Fibroblast of skin of left biceps (primary cell): Measurements from ENCODE around the gene MAMLD1.

Source experiments
- DNase-seq, 2 experiments: peaks; one replicate each; pipeline ENCODE4 v3.0.0-alpha.2; 2013; ENCODE audit warnings: low read depth in 2 of 2

The MAMLD1 gene

DNA sequence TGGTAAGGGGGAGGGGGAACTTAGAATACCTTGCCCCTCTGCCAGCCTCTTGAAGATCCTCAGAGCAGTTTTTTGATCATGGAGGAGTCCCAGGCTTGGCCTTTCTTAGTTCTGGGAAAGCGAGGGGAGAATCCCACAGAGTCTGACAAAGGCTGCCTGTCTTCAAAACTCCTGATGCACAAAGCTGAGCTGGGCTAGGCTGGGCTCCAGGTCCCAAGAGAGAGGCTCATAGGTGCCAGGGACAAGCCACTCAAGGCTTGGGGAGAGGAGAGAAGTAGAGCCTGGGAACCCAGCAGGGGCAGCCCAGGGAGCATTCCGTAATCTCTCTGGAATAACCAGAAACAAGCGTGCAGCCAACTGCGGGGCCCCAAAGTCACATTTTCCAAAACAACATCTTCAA lies 168.3 kb downstream of the MAMLD1 start:
- no peak for DNase-seq

DNA sequence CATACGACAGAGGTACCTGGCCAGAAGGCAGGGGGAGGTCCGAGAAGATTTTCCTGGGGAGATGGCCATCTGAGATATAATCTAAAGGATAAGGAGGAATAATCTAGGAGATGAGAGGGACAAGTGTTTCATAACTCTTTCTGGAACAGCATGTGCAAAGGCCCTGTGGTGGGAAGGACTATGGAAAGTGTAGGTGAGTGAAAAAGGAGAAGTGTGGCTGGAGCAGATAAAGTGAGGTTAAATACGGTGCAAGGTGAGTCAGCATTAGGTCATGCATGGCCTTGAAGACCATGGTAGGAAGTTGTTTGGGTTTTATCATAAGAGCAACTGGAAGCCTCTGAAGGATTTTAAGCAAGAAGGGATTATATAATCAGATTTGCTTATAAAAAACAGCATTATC lies 170.7 kb downstream of the MAMLD1 start:
- DNase-seq: no peak

DNA sequence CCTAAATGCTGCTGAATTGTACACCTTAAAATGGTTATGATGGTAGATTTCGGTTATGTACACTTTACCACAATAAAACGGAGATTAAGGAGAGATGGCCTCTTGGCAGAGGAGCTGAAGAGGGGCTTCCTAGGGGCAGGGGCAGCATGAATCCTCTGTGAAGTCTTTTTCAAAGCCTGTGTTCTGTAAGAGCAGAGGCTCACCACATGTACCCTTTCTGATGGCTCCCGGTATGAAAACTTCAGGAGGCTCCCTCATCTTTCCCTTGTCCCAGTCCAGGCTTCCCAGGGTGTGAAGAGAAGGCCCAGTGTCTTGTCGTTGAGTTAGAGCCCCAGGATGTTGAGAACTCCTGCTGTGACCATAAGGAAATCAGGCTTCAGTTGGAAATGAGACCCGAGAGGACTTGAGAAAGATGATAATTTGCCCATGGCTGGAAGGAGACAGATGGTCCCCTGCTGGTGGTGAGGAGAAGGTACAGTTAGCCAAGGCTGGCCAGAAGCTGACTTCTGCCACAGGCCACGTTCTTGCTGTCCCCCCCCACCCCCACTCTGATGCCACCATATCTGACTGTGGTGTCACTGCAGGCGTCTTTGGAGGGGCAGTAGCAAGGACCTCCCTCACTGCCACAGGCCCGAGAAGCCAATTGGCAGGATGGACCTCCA lies 173.5 kb downstream of the MAMLD1 start:
- DNase-seq: no peak

DNA sequence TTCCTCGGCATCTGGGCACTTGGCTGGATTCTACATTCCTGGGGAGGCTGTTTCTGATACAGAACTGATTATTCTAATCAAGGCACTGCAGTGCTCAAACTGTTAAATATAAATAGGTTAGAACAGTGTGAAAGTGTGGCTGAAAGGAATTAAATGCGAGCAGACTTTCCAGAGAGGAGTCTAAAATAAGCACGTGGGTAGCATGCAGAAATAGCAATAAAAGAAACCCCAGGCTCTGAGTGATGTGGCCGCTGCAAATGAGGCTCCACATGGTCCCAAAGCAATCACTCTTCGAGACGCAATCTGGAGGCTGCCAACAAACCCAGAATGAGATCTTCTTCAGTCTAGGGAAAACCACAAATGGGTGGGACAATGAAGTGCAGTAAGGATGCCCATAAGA lies 174.7 kb downstream of the MAMLD1 start:
- no peak for DNase-seq

DNA sequence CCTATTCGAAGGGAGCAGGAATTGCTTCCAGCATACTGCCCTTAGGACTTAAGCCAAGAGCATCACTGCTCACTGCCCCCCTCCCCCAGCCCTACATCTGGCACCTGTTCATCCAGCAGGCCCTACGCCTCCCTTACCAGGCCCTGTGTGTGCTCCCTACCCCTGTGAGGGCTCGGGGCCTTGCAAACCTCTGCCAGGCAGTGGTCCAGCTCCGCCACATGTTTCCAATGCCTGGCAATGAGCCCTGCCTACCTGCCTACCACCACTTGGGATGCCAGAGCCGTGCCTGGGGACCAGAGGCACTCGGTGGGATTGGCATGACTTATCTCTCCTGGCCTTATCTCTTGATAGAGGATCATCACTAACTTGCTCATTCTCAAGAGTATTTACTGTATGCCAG lies 177.8 kb downstream of the MAMLD1 start:
- DNase-seq: no peak

DNA sequence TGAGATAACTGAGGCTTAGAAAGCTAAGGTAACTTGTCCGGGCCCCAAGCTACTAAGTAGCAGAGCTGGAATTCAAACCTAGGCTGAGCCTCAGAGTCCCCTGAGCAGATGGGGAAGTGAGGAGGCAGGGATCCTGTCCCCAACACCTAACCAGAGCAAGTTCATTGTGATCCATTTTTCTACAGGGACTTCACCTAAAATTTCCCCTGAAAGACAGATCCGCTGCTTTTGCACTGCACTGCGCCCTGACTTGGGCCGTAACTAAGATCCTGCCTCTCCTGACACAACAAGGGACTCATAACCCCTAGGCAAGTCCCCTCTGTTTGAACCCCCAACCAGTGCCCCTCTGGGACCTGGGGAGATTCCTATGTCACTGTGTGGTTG lies 179.7 kb downstream of the MAMLD1 start:
- DNase-seq: no peak

DNA sequence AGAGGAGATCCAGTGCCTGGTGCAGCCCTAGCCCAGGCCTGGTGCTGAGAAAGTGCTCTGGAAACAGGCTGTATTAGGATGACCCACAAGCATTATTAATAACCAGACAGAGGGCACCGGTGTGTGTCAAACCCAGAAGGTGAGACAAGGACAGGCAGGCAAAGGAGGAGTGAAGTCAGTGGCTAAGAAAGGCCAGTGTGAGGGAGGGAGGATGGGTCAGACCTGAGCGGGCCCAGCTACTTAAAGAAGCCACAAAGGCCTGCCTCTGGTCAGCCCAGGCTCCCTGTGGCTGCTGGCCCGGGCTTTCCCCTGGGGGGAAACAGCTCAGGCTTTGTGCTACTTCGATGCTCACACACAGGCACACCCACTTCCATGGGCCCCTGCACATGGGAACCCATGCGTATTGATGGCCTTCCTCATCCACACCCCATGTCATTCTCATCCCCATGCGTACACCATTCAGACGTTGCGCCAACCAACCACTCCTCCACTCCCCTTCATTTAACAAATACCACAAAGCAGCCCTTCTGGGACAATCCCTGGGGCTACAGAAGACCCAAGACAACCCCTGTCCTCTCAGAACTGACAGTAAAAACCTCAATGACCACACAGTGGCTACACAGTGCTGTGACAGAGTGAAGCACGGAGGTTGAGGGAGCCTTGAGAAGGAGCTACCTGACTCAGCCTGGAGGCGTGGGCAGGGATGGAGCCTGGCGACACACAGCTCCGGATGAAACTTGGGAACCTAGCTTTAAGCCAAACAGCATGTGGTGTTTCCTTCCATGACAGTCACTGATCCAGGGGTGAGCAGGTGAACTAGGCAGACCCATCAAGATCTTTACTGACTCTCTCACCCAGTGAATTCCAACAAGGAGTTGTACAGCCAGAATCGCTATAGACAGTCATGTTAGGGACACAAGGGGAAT lies 180.4 kb downstream of the MAMLD1 start:
- no peak for DNase-seq

DNA sequence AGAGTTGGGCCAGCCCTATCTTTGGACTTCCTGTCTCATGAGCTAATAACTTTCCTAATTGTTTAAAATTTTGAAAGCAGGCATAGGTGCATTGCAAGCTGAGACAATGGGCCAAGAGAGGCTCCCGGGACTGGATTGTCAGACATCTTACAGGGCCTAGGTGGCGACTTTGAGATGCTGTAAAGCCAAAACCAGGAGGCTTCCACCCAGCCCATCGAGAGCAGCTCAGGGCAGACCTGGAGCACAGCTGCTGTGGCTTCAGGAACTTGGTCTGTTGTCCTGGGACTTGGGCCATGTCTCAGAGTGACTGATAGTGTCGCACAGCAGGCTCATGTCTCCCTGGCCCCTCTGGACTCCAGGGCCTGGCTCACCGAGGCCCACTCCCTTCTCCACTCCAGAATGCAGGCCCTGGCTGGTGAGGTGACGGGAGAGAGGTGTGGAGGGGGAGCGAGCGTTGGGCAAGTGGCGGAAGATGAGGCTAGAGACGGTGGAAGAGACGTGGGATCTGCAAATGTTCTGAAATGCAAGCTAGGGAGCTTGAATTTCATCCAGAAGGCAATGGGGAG lies 181.2 kb downstream of the MAMLD1 start:
- DNase-seq: no peak

DNA sequence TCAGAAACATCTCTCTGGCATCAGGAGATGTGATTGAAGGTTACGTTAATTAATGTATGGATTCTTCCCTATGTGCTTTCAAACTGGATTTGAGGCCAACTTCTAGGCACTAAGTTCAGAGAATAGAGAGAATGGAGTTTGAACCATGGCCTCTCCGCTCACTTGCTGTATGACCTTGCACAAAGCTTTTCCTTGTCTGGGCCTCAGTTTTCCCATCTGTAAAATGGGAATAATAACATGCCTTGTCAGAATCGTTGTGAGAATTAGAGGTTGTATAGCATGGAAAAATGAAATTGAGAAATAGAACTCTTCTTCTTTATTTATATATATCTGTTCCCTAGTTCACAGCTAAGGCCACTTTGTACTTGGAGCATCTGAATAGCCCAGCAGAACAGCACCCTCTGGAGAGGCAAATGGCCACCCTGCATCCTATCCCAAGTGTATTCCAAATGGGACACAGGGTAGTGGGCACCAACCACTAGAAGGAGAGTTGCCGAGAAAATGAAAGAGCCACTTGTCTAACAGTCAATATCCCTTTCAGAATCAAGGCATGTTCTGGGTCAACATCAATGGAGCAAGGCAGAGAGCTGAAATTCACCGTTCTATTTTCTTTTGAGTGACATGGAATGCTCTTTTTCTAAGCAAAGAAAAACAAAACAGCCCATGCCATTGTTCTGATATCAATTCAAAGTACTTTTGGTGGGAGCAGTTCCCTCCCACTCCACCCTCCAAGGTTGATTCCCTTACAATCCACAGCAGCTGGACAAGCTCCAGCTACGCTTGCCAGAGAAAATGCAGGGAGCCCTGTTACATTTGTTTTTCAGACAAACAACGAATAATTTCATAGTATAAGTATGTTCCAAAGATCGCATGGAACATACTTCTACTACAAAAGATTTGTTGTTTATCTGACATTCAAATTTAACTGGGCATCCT lies 182.0 kb downstream of the MAMLD1 start:
- no peak for DNase-seq

DNA sequence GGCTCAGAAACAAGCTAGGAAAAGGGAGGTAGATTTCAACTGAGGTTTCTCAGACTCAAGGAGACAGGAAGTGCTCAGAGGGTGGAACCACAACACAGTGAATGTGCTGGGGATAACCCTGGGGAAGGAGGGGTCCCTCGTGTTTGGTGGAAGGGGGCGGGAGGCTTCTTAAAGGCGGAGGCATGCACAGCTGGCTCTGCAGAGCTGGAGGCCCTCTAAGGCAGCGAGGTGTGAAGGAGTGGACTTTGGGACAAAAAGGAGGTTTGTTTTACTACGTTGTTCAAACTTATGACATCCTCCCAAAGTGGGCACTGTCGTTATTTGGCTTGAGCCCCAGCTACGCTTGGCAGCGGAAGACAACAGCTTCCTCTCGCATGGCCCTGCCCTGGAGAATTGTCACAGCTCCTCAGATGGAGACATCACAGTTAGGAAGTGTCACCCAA lies 183.6 kb downstream of the MAMLD1 start:
- no peak for DNase-seq

DNA sequence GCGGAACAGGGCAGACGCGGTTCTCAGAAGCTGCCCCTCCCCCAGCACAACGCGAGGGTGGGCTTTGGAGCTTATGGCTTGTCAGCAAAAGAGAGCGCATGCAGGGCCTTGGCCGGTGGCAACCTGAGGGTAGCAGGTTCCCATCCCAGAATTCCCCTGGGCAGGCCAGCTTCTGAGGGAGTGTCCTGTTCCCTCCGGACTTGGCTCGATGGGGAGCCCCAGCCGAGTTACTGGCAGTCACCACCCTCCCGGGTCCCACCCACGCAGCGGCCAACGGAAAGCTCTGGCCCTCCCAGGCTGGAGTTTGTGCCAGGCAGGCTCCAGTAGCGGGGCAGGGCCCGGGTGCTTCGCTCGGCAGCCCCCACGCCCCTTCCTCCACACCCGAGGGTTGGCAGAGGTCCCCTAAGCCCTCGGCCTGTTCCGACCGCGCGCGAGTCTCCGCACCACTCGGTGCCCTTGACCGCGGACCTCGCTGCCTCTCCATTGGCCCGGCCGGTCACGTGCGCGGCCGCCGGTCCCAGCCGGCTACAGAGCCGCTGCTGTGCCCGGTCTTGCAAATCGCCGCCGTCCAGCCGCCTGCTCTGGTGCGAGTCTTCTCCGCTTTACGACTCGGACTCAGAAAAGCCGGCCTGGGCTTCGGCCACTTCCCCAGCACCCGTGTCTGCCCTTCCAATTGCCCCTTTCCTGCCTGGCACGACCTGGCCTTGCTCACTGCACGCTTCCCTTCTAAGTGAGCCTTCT lies 184.4 kb downstream of the MAMLD1 start:
- no peak for DNase-seq

DNA sequence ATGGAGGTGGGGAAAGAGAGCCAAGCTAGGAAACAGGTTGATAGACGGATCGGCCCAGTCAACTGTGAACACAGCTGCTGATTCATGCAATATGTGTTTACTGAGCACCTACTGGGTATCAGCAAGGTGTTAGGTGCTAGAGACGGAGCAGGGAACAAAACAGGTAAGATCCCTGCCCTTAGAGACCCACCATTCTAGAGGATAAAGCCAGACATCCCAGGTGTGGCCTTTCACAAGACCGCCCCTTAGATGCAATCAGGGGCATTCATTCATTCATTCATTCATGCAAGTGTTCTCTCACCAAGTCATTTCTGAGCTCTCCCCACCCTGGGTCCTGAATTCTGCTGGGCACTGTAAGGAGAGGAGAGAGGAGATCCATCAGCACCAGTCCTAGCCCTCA lies 185.1 kb downstream of the MAMLD1 start:
- DNase-seq: no peak

DNA sequence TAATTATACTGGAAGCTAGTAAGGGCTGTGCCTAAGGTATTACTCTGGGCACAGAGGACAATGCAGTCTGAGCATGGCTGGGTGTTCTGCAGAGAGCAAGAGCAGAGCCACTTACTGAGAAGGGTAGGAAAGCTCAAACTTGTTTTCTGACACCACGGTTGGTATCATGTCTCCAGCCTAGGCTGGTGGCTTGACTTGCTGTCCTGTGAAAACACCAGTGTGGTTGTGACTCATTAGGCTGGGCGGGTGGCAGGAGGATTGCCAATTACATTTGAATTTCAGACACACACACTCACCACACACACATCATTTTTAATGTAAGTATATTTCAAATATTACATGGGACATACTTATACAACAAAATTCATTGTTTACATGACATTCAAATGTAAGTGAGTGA lies 185.6 kb downstream of the MAMLD1 start:
- no peak for DNase-seq

DNA sequence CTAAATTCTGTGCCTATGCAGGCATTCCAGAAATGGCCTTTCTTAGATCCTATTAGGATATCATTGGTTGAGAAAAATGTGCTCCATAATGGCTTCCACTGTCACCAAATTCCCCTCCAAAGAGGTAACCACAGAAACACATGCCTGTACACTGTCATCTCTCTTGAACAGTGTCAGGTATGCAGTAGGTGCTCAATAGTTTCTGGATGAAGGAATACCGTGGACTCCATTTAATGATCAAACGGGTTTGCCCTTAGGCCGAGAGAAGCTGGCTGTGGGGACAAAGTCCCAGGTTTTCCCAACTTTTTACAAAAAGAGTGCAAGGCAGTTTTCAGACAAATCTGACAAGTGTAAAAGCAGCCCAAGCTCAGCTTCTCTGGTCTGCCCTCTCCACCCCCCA lies 188.8 kb downstream of the MAMLD1 start:
- no peak for DNase-seq

DNA sequence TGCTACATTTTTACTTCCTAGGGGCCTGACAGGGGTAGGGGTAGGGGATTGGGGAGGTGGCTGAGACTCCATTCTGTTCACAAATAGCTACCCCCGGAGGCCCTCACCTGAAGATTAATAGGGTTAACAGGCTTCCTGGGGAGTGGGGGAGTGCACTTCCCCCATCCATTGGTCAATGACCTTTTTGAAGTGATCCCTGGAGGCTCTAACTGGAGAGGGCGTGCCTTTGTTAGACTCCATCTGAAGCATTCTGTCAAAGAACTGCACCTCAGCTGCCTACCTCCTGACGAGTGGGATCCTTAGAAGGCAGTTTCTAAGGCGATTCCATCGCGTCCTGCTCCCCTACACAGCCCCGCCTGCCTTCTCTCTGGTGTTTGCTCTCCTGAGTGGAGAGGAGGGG lies 195.3 kb downstream of the MAMLD1 start:
- no peak for DNase-seq
